GM18861 (cell line): ENCODE results near the gene MED13L.
"Not testable (repeated sequence)": the region's sequence is repeated elsewhere in the genome, so short reads cannot be mapped to it uniquely, and the experiment has no call there.

ENCODE experiments used
- ATAC-seq: cut with Tn5 transposase; IDR thresholded peaks from one replicate; pipeline ENCODE4 v1.9.1; 2021; ENCODE audit not compliant: unreplicated experiment

Gene MED13L

GRCh38 chr12:115983226-115983798, 294.2 kb downstream of the MED13L start:
- ATAC-seq = no peak

- ATAC-seq = no peak
Observed at GRCh38 chr12:115980339-115980738, 297.2 kb downstream of the MED13L start.

GRCh38 chr12:115979851-115980250, 297.6 kb downstream of the MED13L start:
- no peak for ATAC-seq

- ATAC-seq = no peak
Observed at GRCh38 chr12:115979351-115979750, 298.1 kb downstream of the MED13L start.

- ATAC-seq = not testable (repeated sequence)
Observed at GRCh38 chr12:115976829-115977228, 300.7 kb downstream of the MED13L start.

- ATAC-seq = no peak
Observed at GRCh38 chr12:115975411-115975810, 302.1 kb downstream of the MED13L start.

- ATAC-seq = no peak
Observed at GRCh38 chr12:115973968-115974724, 303.3 kb downstream of the MED13L start.

- no peak for ATAC-seq
Observed at GRCh38 chr12:115973066-115973465, 304.4 kb downstream of the MED13L start.

GRCh38 chr12:115972241-115972640, 305.3 kb downstream of the MED13L start:
- no peak for ATAC-seq

- ATAC-seq = no peak
Observed at GRCh38 chr12:115968211-115968610, 309.3 kb downstream of the MED13L start.

- ATAC-seq = no peak
Observed at GRCh38 chr12:115966376-115966775, 311.1 kb downstream of the MED13L start.

GRCh38 chr12:115964626-115965025, 312.9 kb downstream of the MED13L start:
- ATAC-seq = no peak

GRCh38 chr12:115964214-115964613, 313.3 kb downstream of the MED13L start:
- ATAC-seq = no peak

- no peak for ATAC-seq
Observed at GRCh38 chr12:115962216-115962615, 315.3 kb downstream of the MED13L start.

- ATAC-seq = no peak
Observed at GRCh38 chr12:115960868-115961802, 316.4 kb downstream of the MED13L start.

GRCh38 chr12:115957686-115958290, 319.7 kb downstream of the MED13L start:
- no peak for ATAC-seq

- ATAC-seq = no peak
Observed at GRCh38 chr12:115956659-115957058, 320.8 kb downstream of the MED13L start.

- ATAC-seq = no peak
Observed at GRCh38 chr12:115956236-115956635, 321.3 kb downstream of the MED13L start.

- ATAC-seq = no peak
Observed at GRCh38 chr12:115953450-115953849, 324.0 kb downstream of the MED13L start.

- no peak for ATAC-seq
Observed at GRCh38 chr12:115953031-115953430, 324.5 kb downstream of the MED13L start.

GRCh38 chr12:115950959-115951358, 326.5 kb downstream of the MED13L start:
- no peak for ATAC-seq
